ENCODE data around the gene C19orf85. TPM values are rescaled to one million over a fixed set of nuclear protein-coding genes. Genes with fewer than 3 reads are reported as not detected.

C19orf85 gene
- total and polyA plus RNA-seq, 4 donors = not detected

DNA sequence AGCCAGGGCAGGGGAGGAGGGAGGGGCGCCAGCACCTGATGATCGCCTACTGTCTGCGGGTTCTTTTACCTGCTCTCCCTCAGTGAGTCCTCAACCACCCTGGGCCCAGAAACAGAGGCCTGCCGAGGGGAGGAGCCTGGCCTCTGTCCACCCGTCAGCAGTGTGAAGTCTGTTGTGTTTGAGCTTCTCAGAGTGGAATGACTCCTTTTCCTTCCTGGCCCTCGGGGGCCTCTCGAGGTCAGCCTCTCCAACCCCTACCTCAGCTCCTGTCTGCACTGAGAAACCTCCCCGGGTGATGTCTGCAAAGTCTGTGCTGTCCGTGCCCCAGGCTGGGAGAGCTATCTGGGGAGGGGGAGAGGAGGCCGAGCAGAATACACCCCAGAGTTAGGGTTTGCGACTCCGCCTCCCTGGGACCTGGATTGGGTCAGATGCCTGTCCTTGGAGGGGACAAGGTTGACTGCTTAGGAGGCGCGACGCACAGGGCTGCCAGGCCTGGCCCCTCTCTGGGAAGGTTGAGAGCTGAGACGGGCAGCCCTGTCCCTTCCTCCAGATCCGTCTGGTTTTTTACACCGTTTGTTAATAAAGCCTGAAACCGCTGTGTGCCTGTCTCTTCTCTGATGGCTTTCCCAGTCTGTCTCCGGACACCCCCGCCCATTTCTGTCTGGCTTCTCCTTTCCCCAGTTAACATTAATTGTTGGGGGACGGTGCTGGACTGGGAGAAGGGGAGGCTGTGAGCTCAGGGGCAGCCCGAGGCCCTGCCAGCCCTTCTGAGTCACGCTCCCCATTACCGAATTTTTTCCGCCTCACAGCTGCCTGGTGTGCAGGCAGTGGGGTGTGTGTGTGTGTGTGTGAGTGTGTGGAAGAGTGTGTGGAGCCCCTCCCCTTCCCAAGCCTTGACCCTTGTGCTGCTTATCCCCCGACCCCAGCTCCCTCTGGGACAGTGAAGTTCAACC is 22.7 kb upstream of the C19orf85 start:
- 54% methylated on average over 27 of the region's 27 CpGs for WGBS
- DNase-seq (ENCODE audit: low spot score) = no peak
- Histone ChIP-seq H3K36me3 (ENCODE audit: control insufficient read depth in 4 of 4, insufficient read depth in 3 of 4, low read depth in 1 of 4, low read length in 3 of 4) (peaks cover 0 to 8% (median 4%) of the 10 kb centered on the region in 4 donors), H3K9me3 (ENCODE audit: control insufficient read depth in 4 of 4, low read length in 3 of 4) (no peaks in the 10 kb centered on the region), H3K27me3 (ENCODE audit: control insufficient read depth in 4 of 4, insufficient read depth in 4 of 4, low read length in 3 of 4) (no peaks in the 10 kb centered on the region), H3K9ac (ENCODE audit: low read depth in 1 of 2, low read length in 2 of 2) (no peak overlapping the region), H3K4me3 (ENCODE audit: low read depth in 1 of 3, low read length in 3 of 3) (no peak overlapping the region), H3K27ac (ENCODE audit: low read depth in 1 of 2, low read length in 2 of 2) (peak overlapping the region; percentile 59 to 60), H3K4me1 (ENCODE audit: control insufficient read depth in 4 of 4, insufficient read depth in 4 of 4, low read length in 3 of 4) (peaks cover 3 to 14% (median 7%) of the 10 kb centered on the region in 4 donors)
- TF ChIP-seq, protein P1, sequence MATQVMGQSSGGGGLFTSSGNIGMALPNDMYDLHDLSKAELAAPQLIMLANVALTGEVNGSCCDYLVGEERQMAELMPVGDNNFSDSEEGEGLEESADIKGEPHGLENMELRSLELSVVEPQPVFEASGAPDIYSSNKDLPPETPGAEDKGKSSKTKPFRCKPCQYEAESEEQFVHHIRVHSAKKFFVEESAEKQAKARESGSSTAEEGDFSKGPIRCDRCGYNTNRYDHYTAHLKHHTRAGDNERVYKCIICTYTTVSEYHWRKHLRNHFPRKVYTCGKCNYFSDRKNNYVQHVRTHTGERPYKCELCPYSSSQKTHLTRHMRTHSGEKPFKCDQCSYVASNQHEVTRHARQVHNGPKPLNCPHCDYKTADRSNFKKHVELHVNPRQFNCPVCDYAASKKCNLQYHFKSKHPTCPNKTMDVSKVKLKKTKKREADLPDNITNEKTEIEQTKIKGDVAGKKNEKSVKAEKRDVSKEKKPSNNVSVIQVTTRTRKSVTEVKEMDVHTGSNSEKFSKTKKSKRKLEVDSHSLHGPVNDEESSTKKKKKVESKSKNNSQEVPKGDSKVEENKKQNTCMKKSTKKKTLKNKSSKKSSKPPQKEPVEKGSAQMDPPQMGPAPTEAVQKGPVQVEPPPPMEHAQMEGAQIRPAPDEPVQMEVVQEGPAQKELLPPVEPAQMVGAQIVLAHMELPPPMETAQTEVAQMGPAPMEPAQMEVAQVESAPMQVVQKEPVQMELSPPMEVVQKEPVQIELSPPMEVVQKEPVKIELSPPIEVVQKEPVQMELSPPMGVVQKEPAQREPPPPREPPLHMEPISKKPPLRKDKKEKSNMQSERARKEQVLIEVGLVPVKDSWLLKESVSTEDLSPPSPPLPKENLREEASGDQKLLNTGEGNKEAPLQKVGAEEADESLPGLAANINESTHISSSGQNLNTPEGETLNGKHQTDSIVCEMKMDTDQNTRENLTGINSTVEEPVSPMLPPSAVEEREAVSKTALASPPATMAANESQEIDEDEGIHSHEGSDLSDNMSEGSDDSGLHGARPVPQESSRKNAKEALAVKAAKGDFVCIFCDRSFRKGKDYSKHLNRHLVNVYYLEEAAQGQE (IDR thresholded peaks at IDR 0.05) = no peak
- TF ChIP-seq YY1 (IDR thresholded peaks at IDR 0.05) (no peak), HNF4G (IDR thresholded peaks at IDR 0.05) (no peak), TAF1 (conservative IDR thresholded peaks at IDR 0.05) (no peak), HNF4A (conservative IDR thresholded peaks at IDR 0.05) (no peak), SP1 (IDR thresholded peaks at IDR 0.05) (no peak), GABPA (IDR thresholded peaks at IDR 0.05 in 1 of 2, conservative IDR thresholded peaks at IDR 0.05 in 1 of 2) (no peak), EGR1 (IDR thresholded peaks at IDR 0.05; ENCODE audit: low read depth in 2 of 2) (no peak), NR2F2 (IDR thresholded peaks at IDR 0.05) (no peak), JUND (IDR thresholded peaks at IDR 0.05) (no peak), RXRA (IDR thresholded peaks at IDR 0.05) (no peak), FOXA2 (IDR thresholded peaks at IDR 0.05) (no peak), FOXA1 (IDR thresholded peaks at IDR 0.05) (no peak), RAD21 (IDR thresholded peaks at IDR 0.05) (no peak)
- TF ChIP-seq, protein P2, sequence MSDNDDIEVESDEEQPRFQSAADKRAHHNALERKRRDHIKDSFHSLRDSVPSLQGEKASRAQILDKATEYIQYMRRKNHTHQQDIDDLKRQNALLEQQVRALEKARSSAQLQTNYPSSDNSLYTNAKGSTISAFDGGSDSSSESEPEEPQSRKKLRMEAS (IDR thresholded peaks at IDR 0.05) = no peak
- TF ChIP-seq, protein P3, sequence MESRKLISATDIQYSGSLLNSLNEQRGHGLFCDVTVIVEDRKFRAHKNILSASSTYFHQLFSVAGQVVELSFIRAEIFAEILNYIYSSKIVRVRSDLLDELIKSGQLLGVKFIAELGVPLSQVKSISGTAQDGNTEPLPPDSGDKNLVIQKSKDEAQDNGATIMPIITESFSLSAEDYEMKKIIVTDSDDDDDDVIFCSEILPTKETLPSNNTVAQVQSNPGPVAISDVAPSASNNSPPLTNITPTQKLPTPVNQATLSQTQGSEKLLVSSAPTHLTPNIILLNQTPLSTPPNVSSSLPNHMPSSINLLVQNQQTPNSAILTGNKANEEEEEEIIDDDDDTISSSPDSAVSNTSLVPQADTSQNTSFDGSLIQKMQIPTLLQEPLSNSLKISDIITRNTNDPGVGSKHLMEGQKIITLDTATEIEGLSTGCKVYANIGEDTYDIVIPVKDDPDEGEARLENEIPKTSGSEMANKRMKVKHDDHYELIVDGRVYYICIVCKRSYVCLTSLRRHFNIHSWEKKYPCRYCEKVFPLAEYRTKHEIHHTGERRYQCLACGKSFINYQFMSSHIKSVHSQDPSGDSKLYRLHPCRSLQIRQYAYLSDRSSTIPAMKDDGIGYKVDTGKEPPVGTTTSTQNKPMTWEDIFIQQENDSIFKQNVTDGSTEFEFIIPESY (IDR thresholded peaks at IDR 0.05) = no peak
- TF ChIP-seq, protein P4, sequence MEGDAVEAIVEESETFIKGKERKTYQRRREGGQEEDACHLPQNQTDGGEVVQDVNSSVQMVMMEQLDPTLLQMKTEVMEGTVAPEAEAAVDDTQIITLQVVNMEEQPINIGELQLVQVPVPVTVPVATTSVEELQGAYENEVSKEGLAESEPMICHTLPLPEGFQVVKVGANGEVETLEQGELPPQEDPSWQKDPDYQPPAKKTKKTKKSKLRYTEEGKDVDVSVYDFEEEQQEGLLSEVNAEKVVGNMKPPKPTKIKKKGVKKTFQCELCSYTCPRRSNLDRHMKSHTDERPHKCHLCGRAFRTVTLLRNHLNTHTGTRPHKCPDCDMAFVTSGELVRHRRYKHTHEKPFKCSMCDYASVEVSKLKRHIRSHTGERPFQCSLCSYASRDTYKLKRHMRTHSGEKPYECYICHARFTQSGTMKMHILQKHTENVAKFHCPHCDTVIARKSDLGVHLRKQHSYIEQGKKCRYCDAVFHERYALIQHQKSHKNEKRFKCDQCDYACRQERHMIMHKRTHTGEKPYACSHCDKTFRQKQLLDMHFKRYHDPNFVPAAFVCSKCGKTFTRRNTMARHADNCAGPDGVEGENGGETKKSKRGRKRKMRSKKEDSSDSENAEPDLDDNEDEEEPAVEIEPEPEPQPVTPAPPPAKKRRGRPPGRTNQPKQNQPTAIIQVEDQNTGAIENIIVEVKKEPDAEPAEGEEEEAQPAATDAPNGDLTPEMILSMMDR (IDR thresholded peaks at IDR 0.05; ENCODE audit: low read depth, low read length, missing input control) = no peak
- TF ChIP-seq, protein P5, sequence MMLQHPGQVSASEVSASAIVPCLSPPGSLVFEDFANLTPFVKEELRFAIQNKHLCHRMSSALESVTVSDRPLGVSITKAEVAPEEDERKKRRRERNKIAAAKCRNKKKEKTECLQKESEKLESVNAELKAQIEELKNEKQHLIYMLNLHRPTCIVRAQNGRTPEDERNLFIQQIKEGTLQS (IDR thresholded peaks at IDR 0.05) = no peak

All from liver (tissue), 9 donors.